Left lung (tissue), 14 donors: ENCODE results near the gene MAP1LC3B2. TPM values are rescaled to one million over a fixed set of nuclear protein-coding genes. Genes with fewer than 3 reads are reported as not detected.

ENCODE experiments used
- ATAC-seq: fragments of 200-7000 bp; cut with Tn5 transposase; one replicate; pipeline ENCODE4 v1.9.1; 2020; ENCODE audit warnings: moderate library complexity
- DNase-seq, 4 donors: peaks; one replicate each; pipeline ENCODE4 v3.0.0-alpha.2; 2013 to 2020
- H3K27ac ChIP-seq, 2 donors: fragments of 200-600 bp; sonication (generic) in 1 of 2; one replicate each; pipeline versions ENCODE4 v1.5.0 to v1.8.0; 2020 to 2021
- H3K27me3 ChIP-seq, 2 donors: fragments of 200-600 bp; sonication (generic) in 1 of 2; one replicate each; pipeline versions ENCODE4 v1.5.0 to v1.8.0; 2020 to 2021
- H3K36me3 ChIP-seq, 2 donors: fragments of 200-600 bp; sonication (generic) in 1 of 2; one replicate each; pipeline versions ENCODE4 v1.5.0 to v1.8.0; 2020 to 2021
- H3K4me1 ChIP-seq, 2 donors: fragments of 200-600 bp; one replicate each; pipeline ENCODE4 v1.8.0; 2021
- H3K4me3 ChIP-seq, 2 donors: fragments of 200-600 bp; sonication (generic) in 1 of 2; one replicate each; pipeline versions ENCODE4 v1.5.0 to v1.8.0; 2020 to 2021; ENCODE audit warnings: mild to moderate bottlenecking in 1 of 2
- H3K9me3 ChIP-seq, 2 donors: fragments of 200-600 bp; sonication (generic) in 1 of 2; one replicate each; pipeline versions ENCODE4 v1.5.0 to v1.8.0; 2020 to 2021
- CTCF ChIP-seq, 2 donors: fragments of 200-600 bp; sonication (generic) in 1 of 2; IDR thresholded peaks; one replicate each; pipeline versions ENCODE4 v1.5.0 to v1.8.0; 2021; ENCODE audit warnings: antibody characterized with exemption in 2 of 2
- intact Hi-C, 2 donors: fragments of 100-400 bp; cut with DNase I; formaldehyde crosslinking; loops; one replicate each; pipeline versions ENCODE4 v1.11.2 to v1.14.2; 2022
- long read RNA-seq, 12 donors: library from polyadenylated mRNA in 2 of 12; unstranded in 2 of 12; transcript quantifications; one replicate each; pipeline ENCODE4 v2.0.0 and lab custom pipeline, GENCODE V29; 2019 to 2026
- polyA plus RNA-seq, 6 donors: library from polyadenylated mRNA; unstranded; fragments of 120-200 nt; gene quantifications; one replicate each; pipeline ENCODE4 v1.2.1, GENCODE V29; 2013; ENCODE audit not compliant: insufficient read length in 6 of 6
- total RNA-seq, 2 donors: library from RNA; stranded (reverse); fragmentation: NEBNext Ultra II Directional; extraction: Animal tissue kit (Norgen Biotek cat#: 25700); gene quantifications; one replicate each; pipeline ENCODE4 v1.2.1, GENCODE V29; 2021
- donor health status: DM: no; HTN: yes; CAD: no.
- donor health status: DM: no; HTN: no; CAD: no.

MAP1LC3B2 gene
- total RNA-seq (1 to 10 TPM in 1 of 2 donors, not detected in 1; 1.5 TPM), polyA plus RNA-seq (10 to 100 TPM in 1 of 6 donors, 1 to 10 TPM in 5; 4.8 to 10.5 (median 5.8) TPM)
- long read RNA-seq, donor 1, result 0 reads
- long read RNA-seq, donor 2, result 0 reads
- long read RNA-seq, donor 3, result 0 reads
- long read RNA-seq, donor 4, partial matches to known transcripts, result 1 of 1 reads
- long read RNA-seq, donor 4, other reads (novel, unspliced or antisense), result 0 of 1 reads
- long read RNA-seq, donor 5, result 0 reads
- long read RNA-seq, donor 6, result 0 reads
- long read RNA-seq, donor 7, result 0 reads
- long read RNA-seq, donor 8, result 0 reads
- long read RNA-seq, donor 9, result 0 reads
- long read RNA-seq, donor 10, result 0 reads
- long read RNA-seq, donor 11, result 0 reads
- long read RNA-seq, donor 12, result 0 reads

- Histone ChIP-seq H3K9me3 (peaks cover 0 to 12% of the 10 kb centered on the region in 2 donors), H3K4me3 (peak within 1 kb of the TSS in 1 of 2 donors; percentile 19), H3K27me3 (no peaks in the 10 kb centered on the region), H3K4me1 (peaks cover 0 to 41% of the 10 kb centered on the region in 2 donors), H3K36me3 (no peaks in the 10 kb centered on the region), H3K27ac (peak within 1 kb of the TSS; percentile 58 to 96)
- intact Hi-C loops, result no loop called here
- TF ChIP-seq CTCF (IDR thresholded peaks at IDR 0.05), result no peak
- ATAC-seq (peak; percentile 93), DNase-seq (peak in 3 of 4 donors; percentile 48 to 88 (median 87))
These were observed at the start of gene MAP1LC3B2 for GRCh38 chr12:116559162-116559935. TSS of gene MAP1LC3B2 (plus strand) at chr12:116559381. CDS start at chr12:116575943, 16,562 bp downstream.

- Histone ChIP-seq H3K4me3 (no peak overlapping the region), H3K9me3 (no peaks in the 10 kb centered on the region), H3K4me1 (peaks cover 0 to 3% of the 10 kb centered on the region in 2 donors), H3K27ac (no peak overlapping the region), H3K27me3 (no peaks in the 10 kb centered on the region), H3K36me3 (no peaks in the 10 kb centered on the region)
- ATAC-seq (no peak), DNase-seq (no peak)
- intact Hi-C loops, result no loop called here
- TF ChIP-seq CTCF (IDR thresholded peaks at IDR 0.05), result no peak
These were observed 45.2 kb upstream of the MAP1LC3B2 start for GRCh38 chr12:116513944-116514343.

GRCh38 chr12:116515684-116516083 is 43.5 kb upstream of the MAP1LC3B2 start:
- ATAC-seq (peak; percentile 44), DNase-seq (no peak)
- intact Hi-C loops, result no loop called here

GRCh38 chr12:116516657-116517056 is 42.5 kb upstream of the MAP1LC3B2 start:
- Histone ChIP-seq H3K4me3 (no peak overlapping the region), H3K36me3 (no peaks in the 10 kb centered on the region), H3K27ac (no peak overlapping the region), H3K9me3 (no peaks in the 10 kb centered on the region), H3K27me3 (no peaks in the 10 kb centered on the region), H3K4me1 (no peaks in the 10 kb centered on the region)
- intact Hi-C loops, result no loop called here
- DNase-seq, result no peak
- no peak for ATAC-seq
- TF ChIP-seq CTCF (IDR thresholded peaks at IDR 0.05), result no peak

More at GRCh38 chr12:116515684-116516083, 43.5 kb upstream of the MAP1LC3B2 start:
- no peaks in the 10 kb centered on the region for H3K27me3 ChIP-seq
- TF ChIP-seq CTCF (IDR thresholded peaks at IDR 0.05), result no peak
- H3K4me1 ChIP-seq, result no peaks in the 10 kb centered on the region
- H3K4me3 ChIP-seq, result no peak overlapping the region
- H3K27ac ChIP-seq, result no peak overlapping the region
- H3K9me3 ChIP-seq, result no peaks in the 10 kb centered on the region
- no peaks in the 10 kb centered on the region for H3K36me3 ChIP-seq
